ENCODE data around the gene PLEKHB2. TPM values are rescaled to one million over a fixed set of nuclear protein-coding genes. Genes with fewer than 3 reads are reported as not detected.

The PLEKHB2 gene
- total and polyA plus RNA-seq, 2 of the 8 experiments (the other 6 are each of a cell fraction or from before 2014, with no cell fraction given), result 42.4 to 54.8 TPM

DNA sequence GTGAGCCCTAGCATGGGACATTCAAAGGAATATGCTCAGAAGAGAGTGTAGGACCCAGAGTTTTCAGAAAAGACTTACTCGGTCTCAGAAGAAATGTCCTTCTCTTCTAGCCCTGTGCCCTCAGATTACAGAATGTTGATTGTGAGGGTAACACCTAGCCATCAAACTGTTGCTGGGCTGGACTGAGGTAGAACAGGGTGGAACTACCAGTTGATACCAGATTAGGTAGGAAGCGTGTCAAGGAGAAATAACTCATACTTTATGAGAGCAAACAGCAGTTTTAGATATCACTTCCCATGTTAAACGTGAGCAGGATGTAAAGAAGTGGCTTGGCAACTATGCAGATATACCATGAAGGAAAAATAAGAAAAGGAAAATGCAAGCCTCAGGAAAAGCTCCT, 22.8 kb downstream of the PLEKHB2 start (continued):
- TF ChIP-seq PHF8 (conservative IDR thresholded peaks at IDR 0.05; ENCODE audit: low read depth, low read length) (no peak), CBX5 (IDR thresholded peaks at IDR 0.05; ENCODE audit: low read depth, low read length) (no peak), ASH2L (IDR thresholded peaks at IDR 0.05; ENCODE audit: low read length) (no peak)
